OCI-LY1 (cell line): ENCODE results near the gene TRIP12.

ENCODE experiments used
- H2AFZ ChIP-seq: fragments of 200-600 bp; sonication (generic), shearing (Covaris generic); 2 replicates; pipeline ENCODE4 v1.6.0; 2014; ENCODE audit warnings: antibody characterized with exemption, mild to moderate bottlenecking, low read length
- H3F3A ChIP-seq: fragments of 200-600 bp; sonication (generic), shearing (Covaris generic); 2 replicates; pipeline ENCODE4 v1.6.0; 2014; ENCODE audit warnings: mild to moderate bottlenecking, antibody characterized with exemption, low read length, moderate library complexity; ENCODE audit not compliant: insufficient read depth
- H3K27ac ChIP-seq: fragments of 200-600 bp; sonication (generic); 2 replicates; pipeline ENCODE4 v1.5.1; 2014; ENCODE audit warnings: low read length, mixed run types, mild to moderate bottlenecking, low read depth; ENCODE audit not compliant: poor library complexity, severe bottlenecking
- H3K27me3 ChIP-seq: fragments of 200-600 bp; sonication (generic); 2 replicates; pipeline ENCODE4 v1.6.0; 2014; ENCODE audit warnings: antibody characterized with exemption, mild to moderate bottlenecking, low read length, moderate library complexity; ENCODE audit not compliant: insufficient read depth
- H3K36me3 ChIP-seq: fragments of 200-600 bp; sonication (generic); 2 replicates; pipeline ENCODE4 v1.6.1; 2014; ENCODE audit warnings: mild to moderate bottlenecking, antibody characterized with exemption, low read length, moderate library complexity, mixed read lengths; ENCODE audit not compliant: insufficient read depth
- H3K4me1 ChIP-seq: fragments of 200-600 bp; sonication (generic); 2 replicates; pipeline ENCODE4 v1.5.1; 2014; ENCODE audit warnings: mild to moderate bottlenecking, low read length, moderate library complexity; ENCODE audit not compliant: insufficient read depth, severe bottlenecking
- H3K4me2 ChIP-seq: fragments of 200-600 bp; sonication (generic), shearing (Covaris generic); 2 replicates; pipeline ENCODE4 v1.6.1; 2014; ENCODE audit warnings: low read length
- H3K4me3 ChIP-seq: fragments of 200-600 bp; sonication (generic); 2 replicates; pipeline ENCODE4 v1.5.1; 2014; ENCODE audit warnings: low read length, low read depth, mild to moderate bottlenecking, mixed read lengths; ENCODE audit not compliant: poor library complexity, severe bottlenecking
- H3K79me2 ChIP-seq: fragments of 200-600 bp; shearing (Covaris generic); 2 replicates; pipeline ENCODE4 v1.6.1; 2016; ENCODE audit warnings: mixed run types, low read length, mixed read lengths; ENCODE audit not compliant: insufficient read depth
- H3K9ac ChIP-seq: fragments of 200-600 bp; sonication (generic), shearing (Covaris generic); 2 replicates; pipeline ENCODE4 v1.6.1; 2014; ENCODE audit warnings: mild to moderate bottlenecking, low read length, mixed read lengths
- H3K9me2 ChIP-seq: fragments of 200-600 bp; sonication (generic), shearing (Covaris generic); 2 replicates; pipeline ENCODE4 v1.6.1; 2014; ENCODE audit warnings: low read depth, mild to moderate bottlenecking, low read length, mixed read lengths
- H3K9me3 ChIP-seq: fragments of 200-600 bp; shearing (Covaris generic); 2 replicates; pipeline ENCODE4 v1.6.1; 2014; ENCODE audit warnings: low read length, mixed read lengths
- H4K20me1 ChIP-seq: fragments of 200-600 bp; sonication (generic), shearing (Covaris generic); 2 replicates; pipeline ENCODE4 v1.6.0; 2016; ENCODE audit warnings: mild to moderate bottlenecking, low read length; ENCODE audit not compliant: insufficient read depth
- CTCF ChIP-seq: fragments of 200-600 bp; sonication (generic), shearing (Covaris generic); IDR thresholded peaks from 2 replicates; pipeline ENCODE4 v1.5.1; 2017; ENCODE audit warnings: mild to moderate bottlenecking, antibody characterized with exemption, low read length, moderate library complexity, mixed read lengths
- EZH2 ChIP-seq: fragments of 200-600 bp; sonication (generic), shearing (Covaris generic); IDR thresholded peaks from 2 replicates; pipeline ENCODE4 v1.8.0; 2017; ENCODE audit warnings: borderline replicate concordance, mixed run types, mild to moderate bottlenecking, antibody characterized with exemption, low read length, moderate library complexity, mixed read lengths

The TRIP12 gene

GRCh38 chr2:229899604-229900003, 22.2 kb downstream of the TRIP12 start:
- H3K9me3 ChIP-seq = no peaks in the 10 kb centered on the region
- H3F3A ChIP-seq = no peaks in the 10 kb centered on the region
- H3K36me3 ChIP-seq = peaks cover 35% of the 10 kb centered on the region
- no peak for TF ChIP-seq CTCF
- no peak for TF ChIP-seq EZH2
- no peak overlapping the region for H2AFZ ChIP-seq
- H3K27me3 ChIP-seq = no peaks in the 10 kb centered on the region
- no peak overlapping the region for H3K4me3 ChIP-seq
- no peaks in the 10 kb centered on the region for H3K4me1 ChIP-seq
- H3K9me2 ChIP-seq = no peaks in the 10 kb centered on the region
- H3K27ac ChIP-seq = no peak overlapping the region
- no peak overlapping the region for H3K9ac ChIP-seq
- H3K4me2 ChIP-seq = no peak overlapping the region
- H3K79me2 ChIP-seq = peaks cover 76% of the 10 kb centered on the region
- peaks cover 3% of the 10 kb centered on the region; the same call in 1 of the 2 replicates for H4K20me1 ChIP-seq

GRCh38 chr2:229896857-229897256, 25.0 kb downstream of the TRIP12 start:
- Histone ChIP-seq H3K27ac (no peak overlapping the region), H4K20me1 (peaks cover 5% of the 10 kb centered on the region; the same call in 1 of the 2 replicates), H3K4me1 (no peaks in the 10 kb centered on the region), H3K4me2 (no peak overlapping the region), H3F3A (no peaks in the 10 kb centered on the region), H3K4me3 (no peak overlapping the region), H3K27me3 (no peaks in the 10 kb centered on the region), H3K9me2 (no peaks in the 10 kb centered on the region), H3K79me2 (peaks cover 70% of the 10 kb centered on the region), H3K36me3 (peaks cover 24% of the 10 kb centered on the region), H2AFZ (no peak overlapping the region), H3K9me3 (no peaks in the 10 kb centered on the region), H3K9ac (no peak overlapping the region)
- no peak for TF ChIP-seq CTCF

GRCh38 chr2:229889023-229889422, 32.8 kb downstream of the TRIP12 start:
- TF ChIP-seq EZH2 (no peak), CTCF (no peak)
- Histone ChIP-seq H2AFZ (no peak overlapping the region), H3K36me3 (0 out of 2 replicates have a peak, but pooled peaks cover 15% of the 10 kb centered on the region), H3K4me2 (no peak overlapping the region), H3F3A (no peaks in the 10 kb centered on the region), H3K9me2 (no peaks in the 10 kb centered on the region), H3K9me3 (no peaks in the 10 kb centered on the region), H3K27ac (no peak overlapping the region), H3K9ac (no peak overlapping the region), H3K4me1 (peaks cover 8% of the 10 kb centered on the region), H3K4me3 (no peak overlapping the region), H4K20me1 (no peaks in the 10 kb centered on the region; the same call in 1 of the 2 replicates), H3K27me3 (no peaks in the 10 kb centered on the region), H3K79me2 (peaks cover 55% of the 10 kb centered on the region)
